Naive B cell (primary cell): ENCODE results near the gene PLD1. TPM values are rescaled to one million over a fixed set of nuclear protein-coding genes. Genes with fewer than 3 reads are reported as not detected.

Source experiments
- ATAC-seq, 2 donors: fragments of 150-1000 bp; cut with Tn5 transposase; 2 replicates each; pipeline ENCODE4 v1.10.0; 2021; ENCODE audit warnings: low read depth in 2 of 2, mild to moderate bottlenecking in 2 of 2, moderate library complexity in 2 of 2
- DNase-seq: peaks from one replicate; pipeline ENCODE4 v3.0.0; 2022
- H3K27ac Mint-ChIP-seq, 6 donors: one replicate each; pipeline ENCODE4 v1.8.0; 2020 to 2022; ENCODE audit warnings: mild to moderate bottlenecking in 6 of 6, mixed read lengths in 6 of 6, moderate library complexity in 5 of 6, inconsistent platforms in 2 of 6
- H3K27me3 Mint-ChIP-seq, 3 donors: one replicate each; pipeline ENCODE4 v1.8.0; 2021 to 2022; ENCODE audit warnings: mixed read lengths in 3 of 3, mild to moderate bottlenecking in 1 of 3
- H3K36me3 Mint-ChIP-seq, 2 donors: one replicate each; pipeline ENCODE4 v1.8.0; 2020 to 2022; ENCODE audit warnings: mixed read lengths in 2 of 2, inconsistent platforms in 1 of 2, mild to moderate bottlenecking in 1 of 2
- H3K4me1 Mint-ChIP-seq, 3 donors: one replicate each; pipeline ENCODE4 v1.8.0; 2020 to 2022; ENCODE audit warnings: mixed read lengths in 3 of 3, inconsistent platforms in 1 of 3, mild to moderate bottlenecking in 1 of 3, moderate library complexity in 1 of 3
- H3K4me3 Mint-ChIP-seq, 8 donors: one replicate each; pipeline ENCODE4 v1.8.0; 2020 to 2022; ENCODE audit warnings: mild to moderate bottlenecking in 8 of 8, mixed read lengths in 8 of 8, moderate library complexity in 8 of 8, inconsistent platforms in 2 of 8
- H3K9me3 Mint-ChIP-seq, 7 donors: one replicate each; pipeline ENCODE4 v1.8.0; 2020 to 2022; ENCODE audit warnings: mixed read lengths in 7 of 7, mild to moderate bottlenecking in 5 of 7, inconsistent platforms in 2 of 7, moderate library complexity in 1 of 7
- polyA plus RNA-seq, 6 donors: library from polyadenylated mRNA; unstranded; fragments of 300-500 nt; fragmentation: Illumina TruSeq; gene quantifications; one replicate each; pipeline ENCODE4 v1.2.3, GENCODE V29; 2021; ENCODE audit warnings: low read depth in 6 of 6

Gene PLD1
- polyA plus RNA-seq, 6 donors from 2014 or later, result not detected

DNA sequence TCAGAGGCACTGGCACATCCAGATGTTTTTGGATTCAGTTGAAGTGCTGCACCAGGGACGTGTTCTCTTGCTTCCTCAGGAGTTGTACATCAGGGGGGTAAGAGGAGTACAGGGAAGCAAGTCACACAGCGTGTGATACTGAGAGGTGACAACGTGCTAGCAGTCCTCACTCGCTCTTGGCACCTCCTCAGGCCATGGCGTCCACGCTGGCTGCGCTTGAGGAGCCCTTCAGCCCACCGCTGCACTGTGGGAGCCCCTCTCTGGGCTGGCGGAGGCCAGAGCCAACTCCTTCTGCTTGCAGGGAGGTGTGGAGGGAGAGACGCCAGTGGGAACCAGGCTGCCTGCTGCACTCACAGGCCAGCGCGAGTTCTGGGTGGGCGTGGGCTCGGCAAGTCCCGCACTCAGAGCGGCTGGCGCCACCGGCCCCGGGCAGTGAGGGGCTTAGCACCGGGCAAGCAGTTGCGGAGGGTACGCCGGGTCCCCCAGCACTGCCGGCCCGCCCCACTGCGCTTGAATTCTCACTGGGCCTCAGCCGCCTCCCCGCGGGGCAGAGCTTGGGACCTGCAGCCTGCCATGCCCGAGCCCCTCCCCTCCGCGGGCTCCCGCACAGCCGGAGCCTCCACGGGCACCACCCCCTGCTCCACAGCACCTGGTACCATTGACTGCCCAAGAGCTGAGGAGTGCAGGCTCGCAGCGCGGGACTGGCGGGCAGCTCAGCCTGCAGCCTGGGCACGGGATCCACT, 64.5 kb downstream of the PLD1 start:
- ATAC-seq, result no peak
- no peak for DNase-seq
- H3K9me3 Mint-ChIP-seq, result peaks cover 0 to 5% (median 0%) of the 10 kb centered on the region in 7 donors
- H3K27me3 Mint-ChIP-seq, result peaks cover 5 to 8% (median 5%) of the 10 kb centered on the region in 3 donors
- no peak overlapping the region for H3K4me3 Mint-ChIP-seq
- no peaks in the 10 kb centered on the region for H3K4me1 Mint-ChIP-seq
- no peaks in the 10 kb centered on the region for H3K36me3 Mint-ChIP-seq
- no peak overlapping the region for H3K27ac Mint-ChIP-seq

- H3K9me3 Mint-ChIP-seq, result peaks cover 0 to 5% (median 0%) of the 10 kb centered on the region in 7 donors
- no peaks in the 10 kb centered on the region for H3K4me1 Mint-ChIP-seq
- no peaks in the 10 kb centered on the region for H3K36me3 Mint-ChIP-seq
- peaks cover 5 to 8% (median 5%) of the 10 kb centered on the region in 3 donors for H3K27me3 Mint-ChIP-seq
- no peak overlapping the region for H3K27ac Mint-ChIP-seq
- DNase-seq (no peak), ATAC-seq (no peak)
- H3K4me3 Mint-ChIP-seq, result no peak overlapping the region
Measured at GRCh38 chr3:171744158-171744741, 66.0 kb downstream of the PLD1 start.

GRCh38 chr3:171743327-171744157, 66.7 kb downstream of the PLD1 start:
- Mint-ChIP-seq H3K27ac (no peak overlapping the region), H3K36me3 (no peaks in the 10 kb centered on the region), H3K27me3 (peaks cover 5 to 8% (median 5%) of the 10 kb centered on the region in 3 donors), H3K4me3 (no peak overlapping the region), H3K9me3 (peaks cover 0 to 5% (median 0%) of the 10 kb centered on the region in 7 donors), H3K4me1 (no peaks in the 10 kb centered on the region)
- DNase-seq, result no peak
- no peak for ATAC-seq

DNA sequence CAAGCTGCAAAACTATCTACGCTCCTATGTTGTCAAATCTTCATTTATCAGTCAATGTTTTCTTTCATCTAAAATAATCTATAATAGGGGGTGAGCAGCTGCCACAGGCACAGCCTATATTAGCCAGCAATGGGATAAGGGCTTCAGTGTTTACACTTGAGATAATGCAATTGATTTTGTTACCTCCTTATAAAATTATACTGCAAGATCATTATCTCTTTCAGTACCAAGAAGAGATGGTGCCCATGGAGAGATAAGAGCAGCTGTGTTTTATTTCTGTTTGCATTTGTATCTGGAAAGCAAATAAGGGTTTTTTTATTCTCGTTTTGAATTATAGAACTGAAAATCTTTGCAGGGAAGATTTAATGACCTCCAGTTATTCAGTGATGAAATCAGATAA, 68.9 kb downstream of the PLD1 start:
- H3K27me3 Mint-ChIP-seq, result peaks cover 5 to 8% (median 5%) of the 10 kb centered on the region in 3 donors
- no peak for ATAC-seq
- H3K36me3 Mint-ChIP-seq, result no peaks in the 10 kb centered on the region
- no peak overlapping the region for H3K27ac Mint-ChIP-seq
- no peaks in the 10 kb centered on the region for H3K9me3 Mint-ChIP-seq
- DNase-seq, result no peak
- no peaks in the 10 kb centered on the region for H3K4me1 Mint-ChIP-seq
- no peak overlapping the region for H3K4me3 Mint-ChIP-seq

- Mint-ChIP-seq H3K4me1 (no peaks in the 10 kb centered on the region), H3K27ac (no peak overlapping the region), H3K27me3 (no peaks in the 10 kb centered on the region), H3K4me3 (no peak overlapping the region), H3K36me3 (no peaks in the 10 kb centered on the region), H3K9me3 (no peaks in the 10 kb centered on the region)
- ATAC-seq (no peak), DNase-seq (no peak)
Measured at GRCh38 chr3:171736556-171736955, 73.7 kb downstream of the PLD1 start.

DNA sequence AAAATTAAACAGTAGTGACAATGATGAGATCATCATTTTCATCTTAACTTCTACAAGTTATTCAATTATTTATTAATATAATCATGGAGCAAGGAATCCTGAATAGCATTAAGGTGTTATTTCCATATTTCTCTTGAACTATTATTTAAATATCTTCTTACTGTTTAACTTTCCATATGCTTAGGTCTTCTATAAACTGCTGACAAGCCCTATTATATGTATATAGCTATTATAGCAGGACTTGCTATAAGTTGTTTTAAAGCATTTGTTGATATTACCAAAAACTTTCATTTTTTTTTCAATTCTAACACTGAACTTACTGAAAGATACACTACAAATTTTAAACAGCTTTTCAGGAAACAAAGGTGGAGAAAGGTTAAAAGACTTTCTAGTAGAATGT, 76.7 kb downstream of the PLD1 start:
- Mint-ChIP-seq H3K9me3 (no peaks in the 10 kb centered on the region), H3K36me3 (no peaks in the 10 kb centered on the region), H3K27ac (no peak overlapping the region), H3K4me3 (no peak overlapping the region), H3K27me3 (no peaks in the 10 kb centered on the region), H3K4me1 (no peaks in the 10 kb centered on the region)
- DNase-seq (no peak), ATAC-seq (no peak)

- ATAC-seq (no peak), DNase-seq (no peak)
- H3K36me3 Mint-ChIP-seq, result no peaks in the 10 kb centered on the region
- no peaks in the 10 kb centered on the region for H3K4me1 Mint-ChIP-seq
- no peaks in the 10 kb centered on the region for H3K9me3 Mint-ChIP-seq
- no peak overlapping the region for H3K27ac Mint-ChIP-seq
- H3K4me3 Mint-ChIP-seq, result no peak overlapping the region
- H3K27me3 Mint-ChIP-seq, result no peaks in the 10 kb centered on the region
Measured at GRCh38 chr3:171732756-171733155, 77.5 kb downstream of the PLD1 start.

DNA sequence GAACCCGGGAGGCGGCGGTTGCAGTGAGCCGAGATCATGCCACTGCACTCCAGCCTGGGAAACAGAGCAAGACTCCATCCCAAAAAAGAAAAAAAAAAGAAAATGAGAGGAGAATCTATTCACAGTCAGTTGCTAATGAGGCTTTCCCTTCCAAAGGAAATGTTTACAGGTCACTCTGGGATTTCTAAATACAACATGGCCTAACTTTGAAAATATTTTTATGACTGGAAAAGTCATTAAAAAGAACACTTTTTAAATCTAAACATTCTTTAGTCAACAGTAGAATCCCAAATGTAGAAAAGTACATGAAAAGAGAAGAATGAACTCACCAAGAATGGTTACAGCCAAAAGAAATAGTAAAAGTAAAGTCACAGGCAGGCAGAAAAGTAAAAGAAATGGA, 78.6 kb downstream of the PLD1 start:
- no peaks in the 10 kb centered on the region for H3K4me1 Mint-ChIP-seq
- no peak overlapping the region for H3K27ac Mint-ChIP-seq
- no peaks in the 10 kb centered on the region for H3K27me3 Mint-ChIP-seq
- no peaks in the 10 kb centered on the region for H3K36me3 Mint-ChIP-seq
- no peaks in the 10 kb centered on the region for H3K9me3 Mint-ChIP-seq
- no peak for DNase-seq
- no peak for ATAC-seq
- no peak overlapping the region for H3K4me3 Mint-ChIP-seq

- DNase-seq, result no peak
- no peak for ATAC-seq
Measured at GRCh38 chr3:171729452-171730334, 80.6 kb downstream of the PLD1 start.

GRCh38 chr3:171727288-171727687, 83.0 kb downstream of the PLD1 start:
- no peaks in the 10 kb centered on the region for H3K9me3 Mint-ChIP-seq
- H3K27ac Mint-ChIP-seq, result no peak overlapping the region
- H3K36me3 Mint-ChIP-seq, result no peaks in the 10 kb centered on the region
- no peak for DNase-seq
- H3K27me3 Mint-ChIP-seq, result no peaks in the 10 kb centered on the region
- H3K4me3 Mint-ChIP-seq, result no peak overlapping the region
- H3K4me1 Mint-ChIP-seq, result no peaks in the 10 kb centered on the region
- ATAC-seq, result no peak

More at GRCh38 chr3:171729452-171730334, 80.6 kb downstream of the PLD1 start:
- Mint-ChIP-seq H3K4me1 (no peaks in the 10 kb centered on the region), H3K27ac (no peak overlapping the region), H3K9me3 (no peaks in the 10 kb centered on the region), H3K36me3 (no peaks in the 10 kb centered on the region), H3K27me3 (no peaks in the 10 kb centered on the region), H3K4me3 (no peak overlapping the region)

GRCh38 chr3:171718493-171719185, 91.6 kb downstream of the PLD1 start:
- DNase-seq (no peak), ATAC-seq (no peak)
- H3K27ac Mint-ChIP-seq, result peak overlapping the region in 1 of 6 donors; percentile 3
- H3K4me1 Mint-ChIP-seq, result no peaks in the 10 kb centered on the region
- no peaks in the 10 kb centered on the region for H3K36me3 Mint-ChIP-seq
- peaks cover 0 to 7% (median 5%) of the 10 kb centered on the region in 3 donors for H3K27me3 Mint-ChIP-seq
- peaks cover 0 to 21% (median 7%) of the 10 kb centered on the region in 7 donors for H3K9me3 Mint-ChIP-seq
- H3K4me3 Mint-ChIP-seq, result no peak overlapping the region

DNA sequence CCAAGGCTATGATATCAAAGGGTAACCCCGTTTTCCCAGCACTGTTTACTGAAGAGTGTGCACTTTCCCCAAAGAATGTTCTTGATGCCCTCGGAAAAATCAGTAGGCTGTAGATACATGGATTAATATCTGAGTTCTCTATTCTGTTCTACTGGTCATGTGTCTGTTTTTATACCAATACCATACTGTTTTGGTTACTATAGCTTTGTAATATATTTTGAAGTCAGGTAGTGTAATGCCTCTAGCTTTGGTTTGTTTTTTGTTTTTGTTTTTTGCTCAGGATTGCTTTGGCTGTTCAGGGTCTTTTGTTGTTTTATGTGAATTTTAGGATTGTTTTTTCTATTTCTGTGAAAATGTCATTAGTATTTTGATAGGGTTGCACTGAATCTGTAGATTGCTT, 95.1 kb downstream of the PLD1 start:
- H3K4me1 Mint-ChIP-seq, result no peaks in the 10 kb centered on the region
- no peaks in the 10 kb centered on the region for H3K36me3 Mint-ChIP-seq
- DNase-seq (no peak), ATAC-seq (no peak)
- H3K27me3 Mint-ChIP-seq, result peaks cover 0 to 7% (median 0%) of the 10 kb centered on the region in 3 donors
- H3K27ac Mint-ChIP-seq, result no peak overlapping the region
- peaks cover 0 to 21% (median 7%) of the 10 kb centered on the region in 7 donors for H3K9me3 Mint-ChIP-seq
- no peak overlapping the region for H3K4me3 Mint-ChIP-seq
